GM19438 (cell line): Measurements from ENCODE around the gene CRISP3.

Experiments used
- ATAC-seq: cut with Tn5 transposase; IDR thresholded peaks from one replicate; pipeline ENCODE4 v1.9.1; 2021; ENCODE audit warnings: low read depth; ENCODE audit not compliant: unreplicated experiment

Gene CRISP3

GRCh38 chr6:49693512-49693911 is 50.7 kb downstream of the CRISP3 start:
- ATAC-seq = no peak

- ATAC-seq = no peak
Measured at GRCh38 chr6:49692534-49692933, 51.7 kb downstream of the CRISP3 start.
